RWPE1 (cell line): ENCODE measurements around the gene TP63.
"Not testable (repeated sequence)": the region's sequence is repeated elsewhere in the genome, so short reads cannot be mapped to it uniquely, and the experiment has no call there.

Source experiments
- CTCF ChIA-PET: fragments of 350-600 bp; sonication (Branson Sonifier 250); formaldehyde crosslinking; extraction: SDS; loops from one replicate; lab custom pipeline; 2021; lab: Yijun Ruan, JAX
- POLR2A ChIA-PET: fragments of 400-600 bp; formaldehyde crosslinking; extraction: SDS; loops from one replicate; lab custom pipeline; 2020; ENCODE audit warnings: antibody characterized with exemption; ENCODE audit not compliant: low non-redundant PET; lab: Yijun Ruan, JAX
- DNase-seq: peaks from one replicate; pipeline ENCODE4 v3.0.0; 2012; ENCODE audit warnings: low spot score
- H3K27ac ChIP-seq: fragments of 450-650 bp; 2 replicates; pipeline ENCODE4 v1.5.1; 2017
- TF ChIP-seq, protein P1 (sequence below): fragments of 450-650 bp; conservative IDR thresholded peaks from 2 replicates; pipeline ENCODE4 v1.5.1; 2017; ENCODE audit warnings: low read depth, mild to moderate bottlenecking

TP63 gene

DNA sequence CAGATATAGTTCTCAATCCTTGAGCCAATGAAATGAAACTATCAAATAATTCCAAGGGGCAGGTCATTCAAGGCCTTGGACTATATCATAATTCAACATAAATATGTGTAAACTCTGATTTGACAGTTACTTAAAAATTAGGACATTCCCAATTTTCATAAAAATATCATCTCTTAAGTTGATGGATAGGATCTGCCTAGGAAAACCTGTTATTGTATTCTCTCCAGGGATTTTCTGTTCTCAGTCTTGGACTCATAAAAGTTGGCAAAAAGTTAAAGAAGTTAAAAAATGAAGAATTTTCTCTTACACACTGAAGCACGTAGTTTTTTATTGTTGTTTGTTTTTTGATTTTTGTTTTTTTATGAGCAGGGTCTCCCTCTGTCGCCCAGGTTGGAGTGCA, 109.0 kb downstream of the TP63 start:
- CTCF ChIA-PET: no interaction called here
- no peak for DNase-seq
- TF ChIP-seq, protein P1, sequence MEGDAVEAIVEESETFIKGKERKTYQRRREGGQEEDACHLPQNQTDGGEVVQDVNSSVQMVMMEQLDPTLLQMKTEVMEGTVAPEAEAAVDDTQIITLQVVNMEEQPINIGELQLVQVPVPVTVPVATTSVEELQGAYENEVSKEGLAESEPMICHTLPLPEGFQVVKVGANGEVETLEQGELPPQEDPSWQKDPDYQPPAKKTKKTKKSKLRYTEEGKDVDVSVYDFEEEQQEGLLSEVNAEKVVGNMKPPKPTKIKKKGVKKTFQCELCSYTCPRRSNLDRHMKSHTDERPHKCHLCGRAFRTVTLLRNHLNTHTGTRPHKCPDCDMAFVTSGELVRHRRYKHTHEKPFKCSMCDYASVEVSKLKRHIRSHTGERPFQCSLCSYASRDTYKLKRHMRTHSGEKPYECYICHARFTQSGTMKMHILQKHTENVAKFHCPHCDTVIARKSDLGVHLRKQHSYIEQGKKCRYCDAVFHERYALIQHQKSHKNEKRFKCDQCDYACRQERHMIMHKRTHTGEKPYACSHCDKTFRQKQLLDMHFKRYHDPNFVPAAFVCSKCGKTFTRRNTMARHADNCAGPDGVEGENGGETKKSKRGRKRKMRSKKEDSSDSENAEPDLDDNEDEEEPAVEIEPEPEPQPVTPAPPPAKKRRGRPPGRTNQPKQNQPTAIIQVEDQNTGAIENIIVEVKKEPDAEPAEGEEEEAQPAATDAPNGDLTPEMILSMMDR: no peak
- POLR2A ChIA-PET: no interaction called here
- H3K27ac ChIP-seq: no peak overlapping the region

DNA sequence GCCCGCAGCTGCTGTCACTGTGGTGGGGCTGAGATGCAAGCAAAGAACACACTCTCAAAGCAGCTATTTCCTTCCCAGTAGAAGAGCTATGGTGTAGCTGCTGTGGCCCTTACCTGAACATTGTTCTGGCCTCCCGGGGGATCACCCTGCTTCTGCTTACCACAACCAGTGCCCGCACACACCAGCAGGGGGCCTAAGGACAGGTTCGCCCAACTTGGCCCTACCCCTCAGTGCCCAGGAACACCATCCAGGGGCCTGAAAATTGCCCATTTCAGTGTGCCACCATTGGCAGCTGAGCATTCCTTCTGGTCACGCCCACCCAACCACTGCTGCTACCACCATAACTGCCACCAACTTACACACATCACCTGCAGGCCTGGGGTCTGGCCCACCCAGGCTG, 113.0 kb downstream of the TP63 start:
- POLR2A ChIA-PET: no interaction called here
- H3K27ac ChIP-seq: no peak overlapping the region
- CTCF ChIA-PET: interaction anchor here (0.6 kb wide), 1 partner anchor 602 kb away, joined by 3 read pairs; no protein-coding TSS in a partner anchor
- no peak for DNase-seq
- TF ChIP-seq, protein P1: no peak

DNA sequence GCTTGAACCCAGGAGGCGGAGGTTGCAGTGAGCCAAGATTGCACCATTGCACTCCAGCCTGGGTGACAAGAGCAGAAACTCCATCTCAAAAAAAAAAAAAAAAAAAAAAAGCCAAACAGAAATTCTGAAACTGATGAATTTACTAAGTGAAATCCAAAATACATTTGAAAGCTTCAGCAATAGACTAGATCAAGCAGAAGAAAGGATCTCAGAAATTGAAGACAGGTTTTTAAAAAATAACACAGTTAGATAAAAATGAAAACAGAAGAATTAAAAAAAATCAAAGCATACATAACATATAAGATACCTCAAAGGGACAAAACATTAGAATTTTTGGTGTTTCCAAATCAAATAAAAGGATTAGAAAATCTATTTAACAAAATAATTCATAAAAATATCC, 114.4 kb downstream of the TP63 start:
- no peak for DNase-seq
- H3K27ac ChIP-seq: no peak overlapping the region
- TF ChIP-seq, protein P1: no peak
- POLR2A ChIA-PET: interaction anchor here (0.7 kb wide), 1 partner anchor 18 kb away, joined by 3 read pairs; no protein-coding TSS in a partner anchor
- CTCF ChIA-PET: no interaction called here

DNA sequence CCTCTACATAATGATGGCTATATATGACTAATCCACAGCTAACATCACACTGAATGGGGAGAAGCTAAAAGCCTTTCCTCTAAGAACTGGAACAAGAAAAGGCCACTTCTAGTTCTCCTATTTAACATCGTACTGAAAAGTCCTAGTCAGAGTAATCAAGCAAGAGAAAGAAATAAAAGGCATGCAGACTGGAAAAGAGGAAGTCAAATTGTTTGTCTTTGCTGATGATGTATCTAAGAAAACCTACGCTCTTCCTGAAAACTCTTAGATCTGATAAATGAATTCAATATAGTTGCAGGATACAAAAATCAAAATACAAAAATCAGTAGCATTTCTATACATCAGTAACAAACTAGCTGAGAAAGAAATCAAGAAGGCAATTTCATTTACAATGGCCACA, 116.9 kb downstream of the TP63 start:
- DNase-seq: no peak
- TF ChIP-seq, protein P1: no peak
- H3K27ac ChIP-seq: no peak overlapping the region
- POLR2A ChIA-PET: no interaction called here
- CTCF ChIA-PET: interaction anchor here (0.7 kb wide), 1 partner anchor 28 kb away, joined by 4 read pairs; no protein-coding TSS in a partner anchor

DNA sequence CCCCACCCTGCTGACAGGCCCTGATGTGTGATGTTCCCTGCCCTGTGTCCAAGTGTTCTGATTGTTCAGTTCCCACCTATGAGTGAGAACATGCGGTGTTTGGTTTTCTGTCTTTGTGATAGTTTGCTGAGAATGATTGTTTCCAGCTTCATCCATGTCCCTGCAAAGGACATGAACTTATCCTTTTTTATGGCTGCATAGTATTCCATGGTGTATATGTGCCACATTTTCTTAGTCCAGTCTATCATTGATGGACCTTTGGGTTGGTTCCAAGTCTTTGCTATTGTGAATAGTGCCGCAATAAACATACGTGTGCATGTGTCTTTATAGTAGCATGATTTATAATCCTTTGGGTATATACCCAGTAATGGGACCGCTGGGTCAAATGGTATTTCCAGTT, 119.8 kb downstream of the TP63 start:
- CTCF ChIA-PET, DNase-seq, H3K27ac ChIP-seq, POLR2A ChIA-PET: not testable (repeated sequence)

DNA sequence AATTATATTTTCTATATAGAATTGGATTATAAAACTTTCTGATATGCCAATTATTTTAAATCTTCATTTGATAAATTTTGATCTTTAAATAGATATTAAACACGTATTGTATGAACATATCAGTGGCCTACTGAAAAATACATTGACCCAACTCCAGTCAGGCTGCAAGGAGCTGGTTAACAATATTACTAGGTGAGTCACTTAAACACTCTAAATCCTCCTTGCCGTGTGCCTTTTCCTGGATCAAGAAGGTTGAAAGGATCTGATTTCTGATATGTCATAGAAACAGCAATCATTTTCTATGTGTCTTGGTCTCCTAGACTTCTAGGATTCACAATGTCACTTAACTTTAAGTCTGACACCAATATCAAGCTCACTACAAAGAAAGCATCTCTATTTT, 123.2 kb downstream of the TP63 start:
- no peak overlapping the region for H3K27ac ChIP-seq
- TF ChIP-seq, protein P1: no peak
- no peak for DNase-seq
- ChIA-PET POLR2A (no interaction called here), CTCF (no interaction called here)

DNA sequence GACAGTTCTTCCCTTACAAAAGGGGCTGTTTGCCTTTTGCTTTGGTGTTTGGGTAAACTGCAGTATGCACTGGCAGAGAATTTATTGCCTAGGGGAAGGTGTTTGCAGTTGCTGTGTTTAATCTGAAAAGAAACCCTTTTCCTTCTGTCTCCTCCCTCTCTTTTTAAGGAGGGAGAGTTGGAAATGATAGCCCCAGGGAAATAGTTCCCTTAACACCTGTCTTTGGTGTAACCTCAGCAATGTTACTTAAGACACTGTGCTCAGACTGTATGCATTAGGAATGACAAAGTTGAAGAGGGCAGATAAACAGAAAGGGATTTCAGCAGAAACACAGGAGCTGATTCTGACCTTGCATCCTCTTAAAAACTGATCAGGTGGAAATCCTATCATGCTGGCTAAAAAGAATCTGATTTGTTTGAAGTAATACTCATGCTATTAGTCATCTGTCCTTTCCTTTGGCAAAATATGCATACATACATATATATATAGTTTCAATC, 125.4 kb downstream of the TP63 start:
- TF ChIP-seq, protein P1: no peak
- POLR2A ChIA-PET: no interaction called here
- H3K27ac ChIP-seq: no peak overlapping the region
- DNase-seq: peak; percentile 38
- CTCF ChIA-PET: interaction anchor here (0.8 kb wide), 1 partner anchor 192 kb away, joined by 3 read pairs; no protein-coding TSS in a partner anchor
